ENCODE data around the gene ACIN1. TPM values are rescaled to one million over a fixed set of nuclear protein-coding genes. Genes with fewer than 3 reads are reported as not detected.

The ACIN1 gene
- total and polyA plus RNA-seq, 2 of the 13 experiments (the other 11 are each of a cell fraction or from before 2014, with no cell fraction given): 165 to 183 TPM

GRCh38 chr14:23058654-23059504, 36.1 kb downstream of the ACIN1 start:
- Histone ChIP-seq H3K27ac (ENCODE audit: extremely low read length, insufficient read depth, low read length) (no peak overlapping the region), H3K36me3 (replicated peaks in 1 of 2; ENCODE audit: control insufficient read depth in 1 of 2, insufficient read depth in 2 of 2, low read length in 2 of 2) (peaks cover 41 to 45% of the 10 kb centered on the region in 2 experiments), H3K4me3 (replicated peaks in 1 of 3; ENCODE audit: insufficient read depth in 1 of 3, low read depth in 2 of 3, low read length in 3 of 3) (no peak overlapping the region), H3K4me1 (ENCODE audit: insufficient read depth, low read length) (peaks cover 29% of the 10 kb centered on the region), H3K27me3 (ENCODE audit: control insufficient read depth in 1 of 2, insufficient read depth in 2 of 2, low read length in 2 of 2) (peaks cover 0 to 6% of the 10 kb centered on the region in 2 experiments; a peak in 1 of 5 replicates), H4K20me1 (ENCODE audit: insufficient read depth, low read length) (peaks cover 13% of the 10 kb centered on the region; the same call in 1 of the 2 replicates), H2AFZ (ENCODE audit: low read length) (no peak overlapping the region), H3K9ac (ENCODE audit: insufficient read depth, low read depth, low read length) (no peak overlapping the region), H3K9me3 (ENCODE audit: low read length) (no peaks in the 10 kb centered on the region), H3K4me2 (ENCODE audit: low read depth, low read length) (no peak overlapping the region), H3K79me2 (ENCODE audit: insufficient read depth, low read length) (no peaks in the 10 kb centered on the region)
- 97% methylated on average over 32 of the region's 32 CpGs for WGBS (ENCODE audit: low lambda C conversion rate)
- BruUV-seq (replicated peaks): TSS peak; percentile 83
- no peak for DNase-seq (ENCODE audit: low spot score)
- POLR2A ChIA-PET: interaction anchor here (0.6 to 7.4 kb wide), 28 partner anchors 10 to 262 kb away, joined by 3 to 72 read pairs (median 6); partner anchors contain the start of genes ACIN1, AJUBA, BCL2L2 and C14orf119
- in situ Hi-C loops (cut with HindIII; ENCODE audit: extremely low pct_ligation_motif_present, low pct_unique_long_range_greater_than_20kb) (no loop called here), intact Hi-C loops (cut with micrococcal nuclease; ENCODE audit: unreplicated experiment) (loop anchor here (1.0 kb wide), 5 partner anchors 52 to 502 kb away; no protein-coding TSS in a partner anchor)
- CTCF ChIA-PET (ENCODE audit: low intra/inter-chr PET ratio, low total read pairs): interaction anchor here (0.7 to 8.5 kb wide), 14 partner anchors 10 to 502 kb away, joined by 3 to 173 read pairs (median 4); no protein-coding TSS in a partner anchor
- no peak for ATAC-seq
- FAIRE-seq: no peak
- TF ChIP-seq RBM39 (IDR thresholded peaks at IDR 0.05; ENCODE audit: low read depth, low read length, poor library complexity, severe bottlenecking) (peak; percentile 53), POLR2G (IDR thresholded peaks at IDR 0.05; ENCODE audit: low read depth, low read length) (0 out of 2 replicates have a peak, but pooled peaks have one; percentile 18), FOXA1 (IDR thresholded peaks at IDR 0.05) (0 out of 2 replicates have a peak, but pooled peaks have one; percentile 15), FOXA1 (CRISPR knock-in tag; IDR thresholded peaks at IDR 0.05) (no peak), MAFF (IDR thresholded peaks at IDR 0.05; ENCODE audit: low read depth, low read length) (peak; percentile 26), KDM5B (CRISPR knock-in tag; IDR thresholded peaks at IDR 0.05; ENCODE audit: borderline replicate concordance) (0 out of 2 replicates have a peak, but pooled peaks have one; percentile 28), SOX6 (IDR thresholded peaks at IDR 0.05) (peak; percentile 59; the same call in 1 of the 2 replicates), SOX6 (CRISPR knock-in tag; IDR thresholded peaks at IDR 0.05) (no peak), RFX3 (CRISPR knock-in tag; IDR thresholded peaks at IDR 0.05) (no peak), MAFK (conservative IDR thresholded peaks at IDR 0.05 in 1 of 2, IDR thresholded peaks at IDR 0.05 in 1 of 2; ENCODE audit: low read length in 2 of 2) (peak in 1 of 2 experiments; percentile 47; a peak in 3 of 4 replicates), EED (CRISPR knock-in tag; IDR thresholded peaks at IDR 0.05) (peak; percentile 82; the same call in 1 of the 2 replicates), THYN1 (CRISPR knock-in tag; IDR thresholded peaks at IDR 0.05; ENCODE audit: borderline replicate concordance, low read depth) (no peak), AGO2 (optimal IDR thresholded peaks at IDR 0.05; ENCODE audit: low read depth, low read length) (peak; percentile 93), NRL (CRISPR knock-in tag; IDR thresholded peaks at IDR 0.05; ENCODE audit: borderline replicate concordance) (0 out of 2 replicates have a peak, but pooled peaks have one; percentile 21), CEBPG (CRISPR knock-in tag; IDR thresholded peaks at IDR 0.05) (no peak), ZNF530 (CRISPR knock-in tag; IDR thresholded peaks at IDR 0.05; ENCODE audit: low read depth) (no peak), HNRNPK (IDR thresholded peaks at IDR 0.05; ENCODE audit: low read depth, low read length, poor library complexity, severe bottlenecking) (peak; percentile 52)
- TF ChIP-seq, protein P1, sequence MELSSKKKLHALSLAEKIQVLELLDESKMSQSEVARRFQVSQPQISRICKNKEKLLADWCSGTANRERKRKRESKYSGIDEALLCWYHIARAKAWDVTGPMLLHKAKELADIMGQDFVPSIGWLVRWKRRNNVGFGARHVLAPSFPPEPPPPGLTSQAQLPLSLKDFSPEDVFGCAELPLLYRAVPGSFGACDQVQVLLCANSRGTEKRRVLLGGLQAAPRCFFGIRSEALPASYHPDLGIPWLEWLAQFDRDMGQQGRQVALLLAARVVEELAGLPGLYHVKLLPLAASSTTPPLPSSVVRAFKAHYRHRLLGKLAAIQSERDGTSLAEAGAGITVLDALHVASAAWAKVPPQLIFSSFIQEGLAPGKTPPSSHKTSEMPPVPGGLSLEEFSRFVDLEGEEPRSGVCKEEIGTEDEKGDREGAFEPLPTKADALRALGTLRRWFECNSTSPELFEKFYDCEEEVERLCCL (CRISPR knock-in tag; IDR thresholded peaks at IDR 0.05; ENCODE audit: borderline replicate concordance): no peak

All from HepG2 (cell line).